ENCODE measurements around the gene ZGPAT.

Gene ZGPAT

GRCh38 chr20:63679799-63680305 is 28.0 kb upstream of the ZGPAT start:
- H3K27ac ChIP-seq: no peak overlapping the region
- TF ChIP-seq ZFX (IDR thresholded peaks at IDR 0.05; ENCODE audit: borderline replicate concordance): no peak
- TF ChIP-seq CTCF (IDR thresholded peaks at IDR 0.05): no peak

- H3K27ac ChIP-seq: no peak overlapping the region
- TF ChIP-seq CTCF (IDR thresholded peaks at IDR 0.05) (no peak), ZFX (IDR thresholded peaks at IDR 0.05; ENCODE audit: borderline replicate concordance) (no peak)
Observed at GRCh38 chr20:63680427-63680826, 27.4 kb upstream of the ZGPAT start.

- no peak overlapping the region for H3K27ac ChIP-seq
- TF ChIP-seq ZFX (IDR thresholded peaks at IDR 0.05; ENCODE audit: borderline replicate concordance) (no peak), CTCF (IDR thresholded peaks at IDR 0.05) (no peak)
Observed at GRCh38 chr20:63680857-63681608, 26.8 kb upstream of the ZGPAT start.

- no peak overlapping the region for H3K27ac ChIP-seq
- TF ChIP-seq CTCF (IDR thresholded peaks at IDR 0.05) (no peak), ZFX (IDR thresholded peaks at IDR 0.05; ENCODE audit: borderline replicate concordance) (no peak)
Observed at GRCh38 chr20:63681609-63682142, 26.2 kb upstream of the ZGPAT start.

- TF ChIP-seq ZFX (IDR thresholded peaks at IDR 0.05; ENCODE audit: borderline replicate concordance): no peak
- TF ChIP-seq CTCF (IDR thresholded peaks at IDR 0.05): no peak
- H3K27ac ChIP-seq: no peak overlapping the region
Observed at GRCh38 chr20:63682384-63683139, 25.3 kb upstream of the ZGPAT start.

- no peak overlapping the region for H3K27ac ChIP-seq
- TF ChIP-seq CTCF (IDR thresholded peaks at IDR 0.05) (no peak), ZFX (IDR thresholded peaks at IDR 0.05; ENCODE audit: borderline replicate concordance) (no peak)
Observed at GRCh38 chr20:63685269-63686026, 22.4 kb upstream of the ZGPAT start.
